Germinal center (tissue), 1 donor: ENCODE measurements around the gene DARS2.

ENCODE experiments used
- DNase-seq: peaks from one replicate; pipeline ENCODE4 v3.0.0; 2012; ENCODE audit warnings: mixed read lengths, low spot score

Gene DARS2

DNA sequence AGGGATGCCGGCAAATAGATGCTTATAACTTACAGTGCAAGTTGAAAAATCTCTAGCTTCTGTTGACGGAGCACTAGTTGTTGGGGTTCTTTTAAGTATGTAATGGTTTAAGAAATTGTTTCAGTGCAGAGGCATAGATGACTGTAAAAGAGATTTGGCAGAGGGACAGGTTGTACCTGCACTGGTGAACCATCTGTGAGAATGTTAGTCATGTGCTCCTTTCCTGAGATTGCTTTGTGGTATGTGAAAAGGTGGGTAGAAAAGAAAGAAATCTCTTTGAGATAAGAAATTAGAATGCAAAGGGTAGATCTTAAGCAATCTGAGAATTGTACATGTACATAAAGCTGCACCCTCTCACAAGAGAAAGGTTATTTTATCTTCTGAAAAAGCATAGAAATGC lies 63.2 kb downstream of the DARS2 start:
- no peak for DNase-seq

DNA sequence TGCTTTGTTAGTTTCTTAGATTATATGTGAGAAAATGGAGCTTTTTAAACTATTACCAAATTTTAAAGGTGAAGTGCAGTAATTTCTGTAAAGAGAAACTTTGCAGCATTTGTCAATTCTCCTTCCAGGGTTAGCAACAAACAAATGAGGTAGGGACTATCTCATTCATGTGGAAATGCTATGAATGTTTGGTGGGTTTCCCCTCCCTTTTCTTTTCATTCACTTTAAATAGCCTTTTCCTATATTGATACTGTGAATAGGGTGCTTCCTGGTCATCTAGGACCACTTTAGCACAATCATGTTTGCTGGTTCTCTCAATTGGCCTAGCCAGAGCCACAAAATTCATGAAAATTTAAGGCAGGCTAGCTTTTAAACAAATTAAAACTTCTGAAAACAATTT lies 64.3 kb downstream of the DARS2 start:
- no peak for DNase-seq

DNA sequence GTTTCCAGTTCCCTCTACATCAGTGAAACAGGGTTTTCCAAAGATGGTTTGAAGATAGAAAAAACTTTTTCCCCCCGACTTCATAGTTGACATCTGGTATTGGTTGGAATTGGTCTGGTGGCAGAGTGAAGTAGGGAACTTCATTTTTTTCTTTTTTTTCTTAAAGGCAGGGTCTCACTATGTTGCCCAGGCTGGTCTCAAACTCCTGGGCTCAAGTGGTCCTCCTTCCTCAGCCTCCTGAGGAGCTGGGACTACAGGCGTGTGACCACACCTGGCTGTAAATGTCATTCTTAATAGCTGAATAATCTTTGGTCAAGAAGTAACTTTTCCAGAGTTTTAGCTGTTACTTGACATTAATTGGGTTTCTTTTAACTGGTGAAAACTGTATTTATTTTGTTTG lies 65.4 kb downstream of the DARS2 start:
- no peak for DNase-seq

DNA sequence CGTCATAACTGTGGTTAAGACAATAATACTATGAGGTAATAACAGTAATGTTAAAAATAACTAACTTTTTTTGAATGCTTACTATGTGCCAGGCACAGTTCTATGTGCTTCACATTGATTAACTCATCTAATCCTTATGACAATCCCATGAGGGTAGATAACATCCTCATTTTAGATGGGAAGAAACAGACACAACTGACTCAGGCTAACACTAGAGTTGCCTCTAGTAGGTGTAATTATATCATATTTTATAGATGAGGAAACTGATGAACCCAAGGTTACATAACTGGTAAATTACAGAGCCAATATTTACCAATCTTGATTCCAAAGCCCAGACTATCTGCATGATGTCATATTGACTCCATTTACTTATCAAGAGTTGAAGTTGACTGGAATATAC lies 69.1 kb downstream of the DARS2 start:
- DNase-seq, result no peak

DNA sequence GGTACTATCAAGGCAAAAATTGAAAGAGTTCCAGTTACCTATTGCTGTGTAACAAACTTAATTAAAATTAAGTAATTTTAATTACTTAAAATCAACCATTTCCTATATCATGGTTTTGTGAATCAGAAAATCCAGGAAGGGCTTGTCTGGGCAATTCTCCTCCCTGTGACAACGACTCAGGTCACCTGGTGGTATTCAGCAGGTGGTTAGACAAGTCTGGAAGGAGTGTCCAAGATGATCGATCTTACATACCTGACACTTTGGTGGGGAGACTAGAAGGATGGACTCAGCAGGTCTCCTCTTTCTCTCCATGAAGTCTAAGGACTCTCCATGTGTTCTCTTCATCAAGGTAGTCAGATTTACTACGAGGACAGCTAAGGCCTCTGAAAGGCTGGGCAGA lies 69.7 kb downstream of the DARS2 start:
- DNase-seq, result no peak

DNA sequence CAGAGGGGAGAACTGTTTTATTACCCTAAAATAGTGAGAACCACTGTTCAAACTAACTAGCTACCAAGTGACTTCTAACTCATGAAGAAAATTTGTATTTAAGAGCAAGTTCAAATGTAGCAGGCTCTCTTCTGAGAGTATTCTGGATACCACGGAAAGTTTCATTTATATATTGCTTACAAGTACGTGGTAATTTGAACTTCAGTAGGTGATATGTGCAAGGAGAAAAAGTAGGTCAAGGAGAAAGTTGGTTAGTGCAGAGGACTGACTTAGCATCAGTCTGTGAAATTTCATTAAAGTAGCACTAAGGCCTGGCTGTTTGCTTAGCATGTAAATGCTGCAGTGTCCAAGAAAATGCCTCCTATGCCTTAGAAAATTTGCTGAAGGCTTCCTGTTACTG lies 76.0 kb downstream of the DARS2 start:
- no peak for DNase-seq

DNA sequence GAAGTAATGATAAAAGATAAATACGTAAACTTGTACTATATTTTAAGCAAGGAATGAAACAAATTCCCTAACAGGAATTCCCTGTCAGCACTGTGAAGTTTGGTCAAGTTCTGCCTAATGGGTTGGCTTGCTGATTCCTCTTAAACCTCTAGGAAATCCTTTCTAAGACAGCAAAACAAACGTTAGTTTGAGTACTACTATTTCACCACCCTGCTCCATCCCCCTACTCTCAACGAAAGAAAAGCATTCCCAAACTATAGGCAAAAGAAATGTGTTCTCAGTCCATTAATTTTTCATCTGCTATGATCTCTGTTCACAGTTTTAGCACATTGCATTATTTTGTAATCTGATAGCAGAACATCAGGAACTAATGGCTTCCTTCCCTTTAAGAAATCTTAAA lies 76.5 kb downstream of the DARS2 start:
- DNase-seq, result no peak

DNA sequence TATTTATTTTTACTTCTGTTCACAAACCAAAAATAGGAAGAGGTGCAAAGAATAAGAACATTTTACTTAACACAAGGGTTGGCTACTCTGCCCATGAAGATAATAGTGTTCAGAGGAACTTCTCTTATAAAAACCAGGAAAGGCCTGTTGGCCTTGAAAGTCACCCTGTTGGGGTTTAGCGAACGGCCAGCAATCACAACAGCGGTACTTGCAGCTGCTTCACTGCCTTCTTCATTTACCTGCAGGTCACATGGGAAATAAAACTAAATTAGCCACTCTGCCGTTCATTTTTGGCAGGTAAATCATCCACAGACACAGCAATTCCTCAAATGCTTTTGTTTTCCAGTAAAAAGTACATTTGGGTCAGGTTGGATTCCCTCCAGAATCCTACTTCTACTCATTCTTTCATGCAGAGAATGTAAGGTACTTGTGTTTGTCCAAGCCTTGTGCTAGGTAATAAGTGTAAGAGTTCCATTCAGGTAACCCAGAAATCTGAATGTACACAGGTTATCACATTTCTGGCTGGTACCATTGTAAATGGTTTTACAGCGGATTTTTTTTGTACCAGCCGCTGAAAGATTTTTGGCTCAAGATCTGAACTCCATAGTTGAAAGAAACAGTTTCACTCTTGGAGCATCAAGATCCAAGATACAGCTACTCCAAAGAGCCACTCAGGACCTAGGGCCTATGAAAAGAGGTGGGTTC lies 79.5 kb downstream of the DARS2 start:
- DNase-seq, result no peak
